K562 (cell line): ENCODE data around the gene RMND5B. TPM values are rescaled to one million over a fixed set of nuclear protein-coding genes. Genes with fewer than 3 reads are reported as not detected.
"Not testable (repeated sequence)": the region's sequence is repeated elsewhere in the genome, so short reads cannot be mapped to it uniquely, and the experiment has no call there.

Source experiments
- BRD9 ChIP-seq: fragments of 450-650 bp; IDR thresholded peaks from 2 replicates; pipeline ENCODE4 v1.6.1; 2018; ENCODE audit warnings: low read depth; ENCODE audit not compliant: partially characterized antibody
- EGR1 ChIP-seq: fragments of 450-650 bp; conservative IDR thresholded peaks from 2 replicates; pipeline ENCODE4 v1.6.1; 2017; ENCODE audit warnings: mild to moderate bottlenecking
- HDAC1 ChIP-seq, 2 experiments: fragments of 450-650 bp; IDR thresholded peaks; 2 replicates each; pipeline ENCODE4 v1.6.1; 2016 to 2017; ENCODE audit warnings: inconsistent platforms in 1 of 2, mild to moderate bottlenecking in 1 of 2, moderate library complexity in 1 of 2
- MTA3 ChIP-seq: fragments of 450-650 bp; formaldehyde crosslinking; IDR thresholded peaks from 2 replicates; pipeline ENCODE4 v1.6.1; 2017; ENCODE audit warnings: mild to moderate bottlenecking, borderline replicate concordance
- PHF20 ChIP-seq: fragments of 450-650 bp; IDR thresholded peaks from 2 replicates; pipeline ENCODE4 v1.6.1; 2018; ENCODE audit not compliant: partially characterized antibody
- polyA plus RNA-seq, 8 experiments: library from polyadenylated mRNA; depleted of rRNA in 4 of 8; stranded (reverse) in 5 of 8; unstranded in 3 of 8; fragments of >200 nt; fragmentation: Nextera tagmentation in 2 of 8; fragmentation: Illumina TruSeq in 1 of 8; extraction: Ambion mirVana in 2 of 8; extraction: Trizol in 1 of 8; gene quantifications; 2 replicates each; pipeline versions ENCODE4 v1.2.1 to v1.2.3, GENCODE V29; 2011 to 2014; ENCODE audit warnings: inconsistent platforms in 1 of 8, missing spikeins in 1 of 8
- total RNA-seq, 7 experiments: library from RNA; depleted of rRNA in 6 of 7; stranded (reverse); fragments of >200 nt in 6 of 7; fragmentation: Illumina TruSeq in 2 of 7; extraction: Trizol in 2 of 7; gene quantifications; 2 replicates each; pipeline versions ENCODE4 v1.2.1 to v1.2.3, GENCODE V29; 2011 to 2021; ENCODE audit warnings: low replicate concordance in 1 of 7
- TF ChIP-seq, protein P1 (sequence below), 2 experiments: fragments of 450-650 bp in 1 of 2; sonication (generic) in 1 of 2; formaldehyde crosslinking in 1 of 2; IDR thresholded peaks; 2 replicates each; pipeline versions ENCODE4 v1.7.1 to v1.9.0; 2016 to 2022; ENCODE audit warnings: inconsistent platforms in 1 of 2, mild to moderate bottlenecking in 1 of 2, missing genetic modification reagents in 1 of 2
- TF ChIP-seq, protein P2 (sequence below), 2 experiments: IDR thresholded peaks; 2 replicates each; pipeline ENCODE4 v1.6.1; 2011; ENCODE audit warnings: borderline replicate concordance in 1 of 2, control low read depth in 1 of 2, low read depth in 1 of 2, low read length in 1 of 2, mild to moderate bottlenecking in 1 of 2, mixed read lengths in 1 of 2, moderate library complexity in 1 of 2; ENCODE audit not compliant: insufficient read depth in 1 of 2, insufficient read length in 1 of 2, poor library complexity in 1 of 2, severe bottlenecking in 1 of 2; ENCODE audit errors: extremely low read depth in 1 of 2
- TF ChIP-seq, protein P3 (sequence below): fragments of 450-650 bp; IDR thresholded peaks from 2 replicates; pipeline ENCODE4 v1.6.1; 2014; ENCODE audit warnings: low read depth, mild to moderate bottlenecking, moderate library complexity, borderline replicate concordance
- TF ChIP-seq, protein P4 (sequence below): fragments of 450-650 bp; IDR thresholded peaks from 2 replicates; pipeline ENCODE4 v1.6.1; 2017; ENCODE audit warnings: antibody characterized with exemption, mild to moderate bottlenecking

Gene RMND5B
- total and polyA plus RNA-seq, 9 of the 15 experiments (the other 6 are each of a cell fraction or from before 2014, with no cell fraction given), result 2.6 to 57.0 (median 28.3) TPM

DNA sequence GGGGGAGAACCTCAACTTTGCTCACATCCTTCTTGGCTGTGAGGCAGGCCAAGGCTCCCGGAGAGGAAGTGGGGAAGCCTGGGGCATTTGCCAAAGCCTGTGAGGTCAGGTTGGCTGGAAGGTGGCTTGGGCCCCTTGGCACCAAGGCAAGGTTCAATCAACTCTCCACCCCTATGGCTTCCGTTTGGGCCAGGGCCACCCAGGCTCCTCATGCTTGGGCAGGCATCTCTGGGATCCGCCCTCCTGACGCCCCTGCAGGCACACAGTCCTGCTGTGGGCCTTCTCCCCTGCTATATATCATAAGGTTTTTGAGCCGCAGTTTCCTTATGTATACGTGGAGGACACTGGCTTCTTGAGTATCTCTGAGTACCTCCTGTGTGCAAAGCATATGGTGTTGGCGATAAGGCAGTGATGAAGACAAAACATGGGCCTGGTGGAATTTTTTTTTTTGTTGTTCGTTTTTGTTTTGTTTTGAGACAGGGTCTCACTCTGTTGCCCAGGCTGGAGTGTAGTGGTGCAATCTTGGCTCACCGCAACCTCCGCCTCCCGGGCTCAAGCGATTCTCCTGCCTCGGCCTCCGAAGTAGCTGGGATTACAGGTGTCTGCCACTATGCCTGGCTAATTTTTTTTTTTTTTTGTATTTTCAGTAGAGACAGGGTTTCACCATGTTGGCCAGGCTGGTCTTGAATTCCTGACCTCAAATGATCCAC, 3.4 kb upstream of the RMND5B start (continued):
- TF ChIP-seq, protein P1, sequence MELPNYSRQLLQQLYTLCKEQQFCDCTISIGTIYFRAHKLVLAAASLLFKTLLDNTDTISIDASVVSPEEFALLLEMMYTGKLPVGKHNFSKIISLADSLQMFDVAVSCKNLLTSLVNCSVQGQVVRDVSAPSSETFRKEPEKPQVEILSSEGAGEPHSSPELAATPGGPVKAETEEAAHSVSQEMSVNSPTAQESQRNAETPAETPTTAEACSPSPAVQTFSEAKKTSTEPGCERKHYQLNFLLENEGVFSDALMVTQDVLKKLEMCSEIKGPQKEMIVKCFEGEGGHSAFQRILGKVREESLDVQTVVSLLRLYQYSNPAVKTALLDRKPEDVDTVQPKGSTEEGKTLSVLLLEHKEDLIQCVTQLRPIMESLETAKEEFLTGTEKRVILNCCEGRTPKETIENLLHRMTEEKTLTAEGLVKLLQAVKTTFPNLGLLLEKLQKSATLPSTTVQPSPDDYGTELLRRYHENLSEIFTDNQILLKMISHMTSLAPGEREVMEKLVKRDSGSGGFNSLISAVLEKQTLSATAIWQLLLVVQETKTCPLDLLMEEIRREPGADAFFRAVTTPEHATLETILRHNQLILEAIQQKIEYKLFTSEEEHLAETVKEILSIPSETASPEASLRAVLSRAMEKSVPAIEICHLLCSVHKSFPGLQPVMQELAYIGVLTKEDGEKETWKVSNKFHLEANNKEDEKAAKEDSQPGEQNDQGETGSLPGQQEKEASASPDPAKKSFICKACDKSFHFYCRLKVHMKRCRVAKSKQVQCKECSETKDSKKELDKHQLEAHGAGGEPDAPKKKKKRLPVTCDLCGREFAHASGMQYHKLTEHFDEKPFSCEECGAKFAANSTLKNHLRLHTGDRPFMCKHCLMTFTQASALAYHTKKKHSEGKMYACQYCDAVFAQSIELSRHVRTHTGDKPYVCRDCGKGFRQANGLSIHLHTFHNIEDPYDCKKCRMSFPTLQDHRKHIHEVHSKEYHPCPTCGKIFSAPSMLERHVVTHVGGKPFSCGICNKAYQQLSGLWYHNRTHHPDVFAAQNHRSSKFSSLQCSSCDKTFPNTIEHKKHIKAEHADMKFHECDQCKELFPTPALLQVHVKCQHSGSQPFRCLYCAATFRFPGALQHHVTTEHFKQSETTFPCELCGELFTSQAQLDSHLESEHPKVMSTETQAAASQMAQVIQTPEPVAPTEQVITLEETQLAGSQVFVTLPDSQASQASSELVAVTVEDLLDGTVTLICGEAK (IDR thresholded peaks at IDR 0.05), result peak; percentile 56; the same call in 1 of the 2 replicates
- TF ChIP-seq, protein P1 (CRISPR knock-in tag; IDR thresholded peaks at IDR 0.05), result not testable (repeated sequence)
- TF ChIP-seq PHF20 (peak; percentile 67), MTA3 (peak; percentile 82; the same call in 1 of the 2 replicates), BRD9 (peak; percentile 79), EGR1 (peak; percentile 73), HDAC1 (IDR thresholded peaks at IDR 0.05) (peak; percentile 35 to 68; a peak in 1 of 4 replicates)
- TF ChIP-seq, protein P2, sequence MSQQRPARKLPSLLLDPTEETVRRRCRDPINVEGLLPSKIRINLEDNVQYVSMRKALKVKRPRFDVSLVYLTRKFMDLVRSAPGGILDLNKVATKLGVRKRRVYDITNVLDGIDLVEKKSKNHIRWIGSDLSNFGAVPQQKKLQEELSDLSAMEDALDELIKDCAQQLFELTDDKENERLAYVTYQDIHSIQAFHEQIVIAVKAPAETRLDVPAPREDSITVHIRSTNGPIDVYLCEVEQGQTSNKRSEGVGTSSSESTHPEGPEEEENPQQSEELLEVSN (IDR thresholded peaks at IDR 0.05; ENCODE audit: borderline replicate concordance in 1 of 2, extremely low read depth in 1 of 2, insufficient read depth in 1 of 2, insufficient read length in 1 of 2, low read depth in 1 of 2, low read length in 1 of 2, poor library complexity in 1 of 2, severe bottlenecking in 1 of 2), result peak; percentile 38 to 51
- TF ChIP-seq, protein P3, sequence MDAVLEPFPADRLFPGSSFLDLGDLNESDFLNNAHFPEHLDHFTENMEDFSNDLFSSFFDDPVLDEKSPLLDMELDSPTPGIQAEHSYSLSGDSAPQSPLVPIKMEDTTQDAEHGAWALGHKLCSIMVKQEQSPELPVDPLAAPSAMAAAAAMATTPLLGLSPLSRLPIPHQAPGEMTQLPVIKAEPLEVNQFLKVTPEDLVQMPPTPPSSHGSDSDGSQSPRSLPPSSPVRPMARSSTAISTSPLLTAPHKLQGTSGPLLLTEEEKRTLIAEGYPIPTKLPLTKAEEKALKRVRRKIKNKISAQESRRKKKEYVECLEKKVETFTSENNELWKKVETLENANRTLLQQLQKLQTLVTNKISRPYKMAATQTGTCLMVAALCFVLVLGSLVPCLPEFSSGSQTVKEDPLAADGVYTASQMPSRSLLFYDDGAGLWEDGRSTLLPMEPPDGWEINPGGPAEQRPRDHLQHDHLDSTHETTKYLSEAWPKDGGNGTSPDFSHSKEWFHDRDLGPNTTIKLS, result peak; percentile 95; the same call in 1 of the 2 replicates
- TF ChIP-seq, protein P4, sequence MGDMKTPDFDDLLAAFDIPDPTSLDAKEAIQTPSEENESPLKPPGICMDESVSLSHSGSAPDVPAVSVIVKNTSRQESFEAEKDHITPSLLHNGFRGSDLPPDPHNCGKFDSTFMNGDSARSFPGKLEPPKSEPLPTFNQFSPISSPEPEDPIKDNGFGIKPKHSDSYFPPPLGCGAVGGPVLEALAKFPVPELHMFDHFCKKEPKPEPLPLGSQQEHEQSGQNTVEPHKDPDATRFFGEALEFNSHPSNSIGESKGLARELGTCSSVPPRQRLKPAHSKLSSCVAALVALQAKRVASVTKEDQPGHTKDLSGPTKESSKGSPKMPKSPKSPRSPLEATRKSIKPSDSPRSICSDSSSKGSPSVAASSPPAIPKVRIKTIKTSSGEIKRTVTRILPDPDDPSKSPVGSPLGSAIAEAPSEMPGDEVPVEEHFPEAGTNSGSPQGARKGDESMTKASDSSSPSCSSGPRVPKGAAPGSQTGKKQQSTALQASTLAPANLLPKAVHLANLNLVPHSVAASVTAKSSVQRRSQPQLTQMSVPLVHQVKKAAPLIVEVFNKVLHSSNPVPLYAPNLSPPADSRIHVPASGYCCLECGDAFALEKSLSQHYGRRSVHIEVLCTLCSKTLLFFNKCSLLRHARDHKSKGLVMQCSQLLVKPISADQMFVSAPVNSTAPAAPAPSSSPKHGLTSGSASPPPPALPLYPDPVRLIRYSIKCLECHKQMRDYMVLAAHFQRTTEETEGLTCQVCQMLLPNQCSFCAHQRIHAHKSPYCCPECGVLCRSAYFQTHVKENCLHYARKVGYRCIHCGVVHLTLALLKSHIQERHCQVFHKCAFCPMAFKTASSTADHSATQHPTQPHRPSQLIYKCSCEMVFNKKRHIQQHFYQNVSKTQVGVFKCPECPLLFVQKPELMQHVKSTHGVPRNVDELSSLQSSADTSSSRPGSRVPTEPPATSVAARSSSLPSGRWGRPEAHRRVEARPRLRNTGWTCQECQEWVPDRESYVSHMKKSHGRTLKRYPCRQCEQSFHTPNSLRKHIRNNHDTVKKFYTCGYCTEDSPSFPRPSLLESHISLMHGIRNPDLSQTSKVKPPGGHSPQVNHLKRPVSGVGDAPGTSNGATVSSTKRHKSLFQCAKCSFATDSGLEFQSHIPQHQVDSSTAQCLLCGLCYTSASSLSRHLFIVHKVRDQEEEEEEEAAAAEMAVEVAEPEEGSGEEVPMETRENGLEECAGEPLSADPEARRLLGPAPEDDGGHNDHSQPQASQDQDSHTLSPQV, result peak; percentile 96
